ENCODE results near the gene TAF5L.

- no peak for TF ChIP-seq EZH2 (IDR thresholded peaks at IDR 0.05; ENCODE audit: borderline replicate concordance, low read length)
- TF ChIP-seq, protein P1, sequence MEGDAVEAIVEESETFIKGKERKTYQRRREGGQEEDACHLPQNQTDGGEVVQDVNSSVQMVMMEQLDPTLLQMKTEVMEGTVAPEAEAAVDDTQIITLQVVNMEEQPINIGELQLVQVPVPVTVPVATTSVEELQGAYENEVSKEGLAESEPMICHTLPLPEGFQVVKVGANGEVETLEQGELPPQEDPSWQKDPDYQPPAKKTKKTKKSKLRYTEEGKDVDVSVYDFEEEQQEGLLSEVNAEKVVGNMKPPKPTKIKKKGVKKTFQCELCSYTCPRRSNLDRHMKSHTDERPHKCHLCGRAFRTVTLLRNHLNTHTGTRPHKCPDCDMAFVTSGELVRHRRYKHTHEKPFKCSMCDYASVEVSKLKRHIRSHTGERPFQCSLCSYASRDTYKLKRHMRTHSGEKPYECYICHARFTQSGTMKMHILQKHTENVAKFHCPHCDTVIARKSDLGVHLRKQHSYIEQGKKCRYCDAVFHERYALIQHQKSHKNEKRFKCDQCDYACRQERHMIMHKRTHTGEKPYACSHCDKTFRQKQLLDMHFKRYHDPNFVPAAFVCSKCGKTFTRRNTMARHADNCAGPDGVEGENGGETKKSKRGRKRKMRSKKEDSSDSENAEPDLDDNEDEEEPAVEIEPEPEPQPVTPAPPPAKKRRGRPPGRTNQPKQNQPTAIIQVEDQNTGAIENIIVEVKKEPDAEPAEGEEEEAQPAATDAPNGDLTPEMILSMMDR (IDR thresholded peaks at IDR 0.05; ENCODE audit: low read length) = peak; percentile 92
These were observed 35.3 kb upstream of the TAF5L start for GRCh38 chr1:229661022-229661877.
